Measurements from ENCODE around the gene MEF2D. TPM values are rescaled to one million over a fixed set of nuclear protein-coding genes. Genes with fewer than 3 reads are reported as not detected.

MEF2D gene
- total RNA-seq, 6 donors from 2014 or later, result 42.7 to 146 (median 58.7) TPM

GRCh38 chr1:156420205-156421061 lies 80.1 kb downstream of the MEF2D start:
- Histone ChIP-seq H3K4me3 (peak overlapping the region in 3 of 4 donors; percentile 31 to 38 (median 36)), H3K27ac (no peak overlapping the region), H3K4me1 (peaks cover 20 to 28% (median 26%) of the 10 kb centered on the region in 4 donors), H3K27me3 (peaks cover 1 to 59% (median 33%) of the 10 kb centered on the region in 4 donors), H3K9me3 (no peaks in the 10 kb centered on the region), H3K36me3 (no peaks in the 10 kb centered on the region)
- DNase-seq (peak; percentile 25 to 86), ATAC-seq (ENCODE audit: low FRiP score in 2 of 2) (peak in 1 of 2 donors; percentile 51)
- WGBS, 2 donors, result 6% methylated on average over 48 to 57 of the region's 69 CpGs
- TF ChIP-seq EP300 (IDR thresholded peaks at IDR 0.05) (no peak), CTCF (IDR thresholded peaks at IDR 0.05) (no peak), POLR2A (IDR thresholded peaks at IDR 0.05) (no peak), POLR2AphosphoS5 (IDR thresholded peaks at IDR 0.05) (no peak)

GRCh38 chr1:156419854-156420204 lies 80.7 kb downstream of the MEF2D start:
- no peak for DNase-seq
- Histone ChIP-seq H3K4me1 (peaks cover 20 to 28% (median 26%) of the 10 kb centered on the region in 4 donors), H3K27me3 (peaks cover 1 to 64% (median 34%) of the 10 kb centered on the region in 4 donors), H3K27ac (no peak overlapping the region), H3K9me3 (no peaks in the 10 kb centered on the region), H3K36me3 (no peaks in the 10 kb centered on the region), H3K4me3 (peak overlapping the region in 3 of 4 donors; percentile 31 to 38 (median 36))
- ATAC-seq (ENCODE audit: low FRiP score in 2 of 2), result no peak
- no peak for TF ChIP-seq POLR2AphosphoS5 (IDR thresholded peaks at IDR 0.05)
- no peak for TF ChIP-seq POLR2A (IDR thresholded peaks at IDR 0.05)
- no peak for TF ChIP-seq CTCF (IDR thresholded peaks at IDR 0.05)
- no peak for TF ChIP-seq EP300 (IDR thresholded peaks at IDR 0.05)
- 17 to 29% methylated on average over 4 to 5 of the region's 5 CpGs for WGBS, 2 donors

- Histone ChIP-seq H3K27me3 (peaks cover 1 to 63% (median 35%) of the 10 kb centered on the region in 4 donors), H3K9me3 (no peaks in the 10 kb centered on the region), H3K4me3 (no peak overlapping the region), H3K27ac (no peak overlapping the region), H3K36me3 (no peaks in the 10 kb centered on the region), H3K4me1 (peaks cover 20 to 28% (median 26%) of the 10 kb centered on the region in 4 donors)
- ATAC-seq (ENCODE audit: low FRiP score in 2 of 2) (no peak), DNase-seq (no peak)
- TF ChIP-seq EP300 (IDR thresholded peaks at IDR 0.05) (no peak), CTCF (IDR thresholded peaks at IDR 0.05) (no peak)
- WGBS, 2 donors, result 74 to 79% methylated on average over 12 of the region's 12 CpGs
These were observed 82.0 kb downstream of the MEF2D start for GRCh38 chr1:156418416-156419070.

DNA sequence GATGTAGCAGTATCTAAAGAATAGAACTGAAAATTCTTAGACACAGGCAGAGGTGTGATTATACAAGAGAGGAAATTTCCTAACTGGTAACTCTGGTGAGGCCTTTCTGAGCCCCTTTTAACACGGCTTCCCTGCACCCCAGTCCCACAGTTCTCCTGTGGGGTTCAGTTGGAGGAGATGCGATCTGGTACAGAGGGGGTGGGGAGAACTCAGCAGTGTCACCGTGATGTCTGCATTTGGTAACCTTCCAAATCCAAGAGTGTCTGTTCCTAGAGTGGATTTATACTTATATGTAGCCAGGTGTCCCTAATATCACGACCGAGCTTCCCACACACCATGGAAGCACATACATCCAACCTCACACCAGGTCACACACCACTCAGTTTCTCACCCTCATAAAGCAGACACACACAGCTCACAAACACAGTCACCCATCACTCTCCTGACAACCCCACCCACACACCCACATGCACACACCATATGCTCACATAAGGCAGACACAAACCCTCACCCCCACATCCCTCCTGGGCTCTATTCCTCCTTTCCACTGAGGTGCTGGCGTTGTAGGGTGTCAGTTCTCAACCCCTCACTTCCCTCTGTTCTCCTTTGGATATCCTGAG lies 83.1 kb downstream of the MEF2D start:
- peaks cover 20 to 28% (median 26%) of the 10 kb centered on the region in 4 donors for H3K4me1 ChIP-seq
- DNase-seq (no peak), ATAC-seq (ENCODE audit: low FRiP score in 2 of 2) (no peak)
- no peaks in the 10 kb centered on the region for H3K9me3 ChIP-seq
- no peak for TF ChIP-seq EP300 (IDR thresholded peaks at IDR 0.05)
- TF ChIP-seq POLR2A (IDR thresholded peaks at IDR 0.05), result no peak
- no peak for TF ChIP-seq POLR2AphosphoS5 (IDR thresholded peaks at IDR 0.05)
- no peak for TF ChIP-seq CTCF (IDR thresholded peaks at IDR 0.05)
- 70 to 76% methylated on average over 6 of the region's 6 CpGs for WGBS, 2 donors
- H3K27me3 ChIP-seq, result peaks cover 1 to 60% (median 33%) of the 10 kb centered on the region in 4 donors
- H3K4me3 ChIP-seq, result no peak overlapping the region
- no peak overlapping the region for H3K27ac ChIP-seq
- no peaks in the 10 kb centered on the region for H3K36me3 ChIP-seq
